ENCODE measurements around the gene C2orf78. TPM values are rescaled to one million over a fixed set of nuclear protein-coding genes. Genes with fewer than 3 reads are reported as not detected.

The C2orf78 gene
- total and polyA plus RNA-seq, 9 of the 15 experiments (the other 6 are each of a cell fraction or from before 2014, with no cell fraction given), result 0.04 to 0.28 (median 0.20) TPM

GRCh38 chr2:73828818-73829570, 45.0 kb downstream of the C2orf78 start, which contains the start of gene STAMBP (continued):
- peak; percentile 99 for TF ChIP-seq MEIS2 (IDR thresholded peaks at IDR 0.05; ENCODE audit: partially characterized antibody)
- no peak for TF ChIP-seq RFX1 (IDR thresholded peaks at IDR 0.05)
- no peak for TF ChIP-seq KLF6 (CRISPR knock-in tag; IDR thresholded peaks at IDR 0.05; ENCODE audit: borderline replicate concordance)
- no peak for TF ChIP-seq ZNF311 (CRISPR knock-in tag; IDR thresholded peaks at IDR 0.05)
- no peak for TF ChIP-seq ZNF717 (CRISPR knock-in tag; IDR thresholded peaks at IDR 0.05)
- 0 out of 2 replicates have a peak, but pooled peaks have one; percentile 14 for TF ChIP-seq ZEB2 (IDR thresholded peaks at IDR 0.05)
- peak; percentile 31 to 35; a peak in 1 of 4 replicates for TF ChIP-seq MLLT1 (IDR thresholded peaks at IDR 0.05)
- peak; percentile 52 for TF ChIP-seq ETV5 (CRISPR knock-in tag; IDR thresholded peaks at IDR 0.05; ENCODE audit: low read depth)
- TF ChIP-seq SMARCA4 (IDR thresholded peaks at IDR 0.05), result 0 out of 2 replicates have a peak, but pooled peaks have one; percentile 36
- 0 out of 2 replicates have a peak, but pooled peaks have one; percentile 46 for TF ChIP-seq LEF1 (IDR thresholded peaks at IDR 0.05)
- peak; percentile 62; the same call in 1 of the 2 replicates for TF ChIP-seq HDAC2 (IDR thresholded peaks at IDR 0.05)
- peak; percentile 91 for TF ChIP-seq PHF20 (IDR thresholded peaks at IDR 0.05; ENCODE audit: partially characterized antibody)
- TF ChIP-seq GABPA (tag; conservative IDR thresholded peaks at IDR 0.05; ENCODE audit: low read depth), result peak; percentile 96
- peak in 1 of 2 experiments; percentile 87; a peak in 2 of 4 replicates for TF ChIP-seq HDAC1 (IDR thresholded peaks at IDR 0.05)
- TF ChIP-seq ELK3 (CRISPR knock-in tag; IDR thresholded peaks at IDR 0.05), result no peak
- peak; percentile 93 for TF ChIP-seq GABPB1 (CRISPR knock-in tag; IDR thresholded peaks at IDR 0.05)
- 0 out of 2 replicates have a peak, but pooled peaks have one; percentile 15 for TF ChIP-seq DPF2 (IDR thresholded peaks at IDR 0.05)
- TF ChIP-seq KDM5B (IDR thresholded peaks at IDR 0.05; ENCODE audit: insufficient replicate concordance, low read depth, low read length), result peak; percentile 53
- TF ChIP-seq ZBTB11 (CRISPR knock-in tag; IDR thresholded peaks at IDR 0.05), result peak in 1 of 3 experiments; percentile 80; a peak in 3 of 6 replicates
- TF ChIP-seq ETV1 (tag; conservative IDR thresholded peaks at IDR 0.05; ENCODE audit: low read depth), result peak; percentile 59
- TF ChIP-seq ZBTB9 (CRISPR knock-in tag; IDR thresholded peaks at IDR 0.05), result 0 out of 2 replicates have a peak, but pooled peaks have one; percentile 45
